ENCODE results near the gene ENPP1.

The ENPP1 gene

GRCh38 chr6:131807644-131808459, at the start of gene ENPP1:
Gene ENPP1, plus strand, starts transcription at chr6:131808020. Its CDS starts 16 bp downstream, at chr6:131808036.
- no peak for DNase-seq (ENCODE audit: low read depth)

- no peak for DNase-seq (ENCODE audit: low read depth)
Observed at GRCh38 chr6:131758920-131759319, 48.9 kb upstream of the ENPP1 start.

DNA sequence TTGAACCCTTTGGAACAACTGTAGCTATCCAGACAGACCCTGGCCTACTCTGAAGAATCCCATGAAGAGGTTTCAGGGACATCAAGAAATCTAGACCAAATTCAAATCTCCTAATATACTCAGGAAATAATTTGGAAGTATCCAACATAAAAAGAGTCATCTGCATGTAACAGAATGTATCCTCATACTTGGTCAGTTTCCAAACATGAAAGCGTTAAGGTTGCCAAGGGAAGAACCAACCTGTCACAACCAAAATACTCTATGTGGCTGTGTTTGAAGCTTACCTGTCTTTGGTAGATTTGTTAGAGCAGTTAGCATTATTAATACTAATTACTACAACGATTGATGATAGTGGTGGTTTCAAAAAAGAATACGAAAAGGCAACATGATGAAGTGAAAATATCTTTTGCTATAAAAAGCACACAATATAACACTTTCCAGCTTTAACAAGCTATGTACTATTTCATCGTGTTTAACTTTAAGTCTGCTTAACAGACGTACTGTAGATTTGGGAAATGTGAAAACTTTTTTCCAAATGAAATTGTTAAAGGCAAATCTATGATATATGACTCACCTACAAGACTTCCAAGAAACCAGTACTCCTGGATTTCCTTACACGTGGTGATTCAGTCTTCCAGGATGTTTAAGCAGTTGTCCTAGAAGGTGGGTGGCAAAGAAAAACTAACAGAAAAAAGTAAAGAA, 46.6 kb upstream of the ENPP1 start:
- DNase-seq (ENCODE audit: low read depth): no peak

DNA sequence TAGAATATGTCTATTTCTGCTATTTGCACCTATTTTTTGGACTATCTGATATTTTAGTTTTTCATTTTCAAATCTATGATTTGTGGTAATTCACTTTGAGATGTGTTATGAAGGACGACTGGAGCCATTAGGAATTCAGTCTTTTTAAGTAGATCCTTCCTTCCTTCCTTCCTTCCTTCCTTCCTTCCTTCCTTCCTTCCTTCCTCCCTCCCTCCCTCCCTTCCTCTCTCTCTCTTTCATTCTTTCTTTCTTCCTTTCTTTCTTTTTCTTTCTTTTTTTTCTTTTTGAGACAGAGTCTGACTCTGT, 46.1 kb upstream of the ENPP1 start:
- DNase-seq (ENCODE audit: low read depth): no peak

DNA sequence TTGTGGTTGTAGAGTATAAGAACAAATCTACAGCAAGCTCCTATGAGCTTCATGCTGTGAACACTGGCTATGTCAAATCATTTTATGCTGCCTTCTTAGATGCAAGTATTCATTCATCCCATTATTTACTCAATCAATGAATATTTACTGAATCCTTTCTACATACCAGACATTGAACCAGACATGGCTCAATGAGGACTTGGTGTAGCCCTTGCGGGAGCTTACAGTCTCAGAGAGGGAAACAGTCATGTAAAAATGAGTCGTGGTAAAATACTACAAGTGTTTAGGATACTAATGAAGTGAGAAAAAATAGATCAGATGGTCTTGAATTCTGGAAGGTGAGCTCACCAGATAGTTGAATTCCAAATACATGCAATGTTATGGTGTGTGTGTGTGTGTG, 44.8 kb upstream of the ENPP1 start:
- no peak for DNase-seq (ENCODE audit: low read depth)

DNA sequence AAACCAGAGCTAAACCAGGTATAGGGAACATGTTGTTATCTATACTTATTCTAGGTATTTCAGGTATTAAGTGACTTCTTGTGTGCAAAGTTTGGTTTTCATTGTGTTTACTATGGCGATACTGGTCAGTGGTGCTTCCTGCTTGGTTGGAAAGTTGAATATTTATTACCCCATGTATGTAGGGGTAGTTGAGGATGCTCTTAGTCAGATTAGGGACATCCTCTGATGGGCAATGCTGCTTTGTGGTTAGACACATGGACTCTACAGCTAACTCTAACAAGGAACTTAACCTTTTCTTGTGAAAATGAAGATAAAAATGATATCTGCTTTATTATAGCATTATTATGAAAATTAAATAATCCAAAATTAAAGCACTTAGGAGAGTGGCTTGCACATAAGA, 44.1 kb upstream of the ENPP1 start:
- DNase-seq (ENCODE audit: low read depth): no peak

GRCh38 chr6:131764350-131764749, 43.5 kb upstream of the ENPP1 start:
- DNase-seq (ENCODE audit: low read depth): no peak

GRCh38 chr6:131765081-131765803, 42.6 kb upstream of the ENPP1 start:
- no peak for DNase-seq (ENCODE audit: low read depth)

DNA sequence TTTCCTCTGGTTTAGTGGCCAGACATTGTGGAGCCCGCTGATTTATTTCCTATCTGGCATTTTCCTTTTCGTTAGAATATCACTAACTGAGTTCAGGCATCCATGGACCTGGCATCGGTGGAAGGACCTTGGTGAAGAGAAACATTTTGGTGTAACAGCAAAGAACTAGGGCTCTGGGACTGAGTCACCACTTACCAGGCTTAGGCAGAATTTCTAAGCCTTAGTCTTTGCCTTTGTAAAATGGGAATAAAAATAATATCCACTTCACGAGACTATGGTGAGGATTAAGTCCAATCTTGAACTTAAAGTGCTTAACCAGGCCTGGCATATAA, 42.0 kb upstream of the ENPP1 start:
- no peak for DNase-seq (ENCODE audit: low read depth)

DNA sequence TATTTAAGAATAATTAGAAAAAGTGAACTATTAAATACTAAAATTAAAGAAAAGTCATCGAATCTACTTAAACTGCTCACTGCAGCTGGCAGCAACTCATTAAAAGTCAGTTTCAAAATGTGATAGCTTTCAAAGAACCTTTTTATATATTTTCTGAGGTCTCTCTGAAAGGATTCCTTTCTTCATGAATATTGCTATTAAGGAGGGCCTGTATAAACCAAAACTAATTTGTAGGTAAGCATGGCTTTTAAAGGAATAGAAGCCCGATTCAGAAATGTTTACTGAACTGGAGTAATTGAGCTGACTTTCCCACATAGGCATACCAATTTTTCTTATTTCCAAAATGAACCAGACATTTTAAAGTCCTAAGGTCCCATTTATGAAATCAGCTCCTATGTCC, 41.2 kb upstream of the ENPP1 start:
- no peak for DNase-seq (ENCODE audit: low read depth)

DNA sequence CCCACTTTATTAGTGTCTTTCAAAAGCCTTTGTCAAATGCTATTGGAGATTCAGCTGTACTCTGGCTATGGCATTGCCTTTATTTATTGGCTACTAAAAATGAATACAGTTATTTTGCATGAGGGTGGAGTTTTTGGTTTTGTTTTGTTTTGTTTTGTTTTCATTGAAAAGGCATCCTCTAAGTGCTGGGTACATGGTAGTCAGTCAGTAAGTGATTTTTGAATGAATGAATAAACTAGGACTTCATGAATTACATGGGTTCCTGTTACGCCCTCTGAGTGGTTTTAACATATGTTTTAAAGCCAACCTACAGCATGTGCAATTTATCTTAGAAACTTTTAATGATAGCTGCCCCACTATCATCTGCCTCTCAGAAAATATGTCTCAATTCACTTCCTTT, 38.9 kb upstream of the ENPP1 start:
- no peak for DNase-seq (ENCODE audit: low read depth)

GRCh38 chr6:131769385-131770141, 38.3 kb upstream of the ENPP1 start:
- DNase-seq (ENCODE audit: low read depth): no peak

- no peak for DNase-seq (ENCODE audit: low read depth)
Observed at GRCh38 chr6:131770776-131771175, 37.0 kb upstream of the ENPP1 start.

DNA sequence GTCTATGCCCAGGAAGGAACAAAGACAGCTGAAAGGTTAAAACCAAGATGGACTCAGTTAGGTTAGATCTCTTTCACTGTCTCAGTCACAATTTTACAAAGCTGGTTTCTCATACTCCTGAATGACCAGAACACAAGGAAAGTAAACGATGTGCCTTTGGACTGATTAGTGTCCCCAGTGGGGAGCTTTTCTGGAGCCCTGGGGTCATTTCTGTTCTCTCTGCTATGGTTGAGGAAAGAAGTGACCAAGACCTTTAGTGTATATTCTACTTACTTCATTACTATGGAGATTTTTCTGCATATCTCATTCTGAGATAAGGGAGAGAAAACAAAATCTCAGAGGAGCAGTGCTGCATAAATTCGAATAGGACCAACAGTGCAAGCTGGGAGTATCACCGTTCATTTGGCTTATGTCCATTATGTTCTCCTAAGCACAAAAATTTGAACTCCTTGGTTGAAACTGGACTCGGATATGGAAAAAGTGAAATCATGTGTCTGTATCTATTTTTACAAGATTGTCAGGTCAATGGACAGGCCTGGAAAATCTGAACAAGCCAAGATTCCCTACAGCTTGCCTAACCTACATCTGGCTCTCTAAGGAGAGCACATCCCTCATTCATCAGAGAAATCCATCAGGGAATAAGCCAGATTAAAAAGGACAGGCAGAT, 34.4 kb upstream of the ENPP1 start:
- DNase-seq (ENCODE audit: low read depth): no peak

GRCh38 chr6:131775886-131776285, 31.9 kb upstream of the ENPP1 start:
- no peak for DNase-seq (ENCODE audit: low read depth)

GRCh38 chr6:131776985-131777384, 30.8 kb upstream of the ENPP1 start:
- no peak for DNase-seq (ENCODE audit: low read depth)

DNA sequence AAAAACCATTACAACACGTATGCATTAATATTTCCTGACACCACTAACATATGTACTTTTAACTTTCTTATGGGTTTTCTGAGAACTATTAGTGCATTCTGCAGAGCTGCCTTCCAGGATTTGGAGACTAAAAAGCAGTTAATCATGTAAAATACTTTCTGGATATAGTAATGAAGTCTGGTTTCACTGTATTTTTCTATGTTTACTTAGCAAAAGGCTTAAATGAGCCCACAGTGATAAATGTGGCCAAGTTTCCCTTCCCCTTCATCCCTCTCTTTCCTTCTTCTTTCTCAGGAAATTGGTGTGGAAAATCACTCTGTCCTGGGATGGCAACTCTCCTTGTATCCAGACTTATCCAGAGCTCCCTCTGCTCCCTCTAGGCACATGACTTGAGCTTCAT, 29.7 kb upstream of the ENPP1 start:
- no peak for DNase-seq (ENCODE audit: low read depth)

DNA sequence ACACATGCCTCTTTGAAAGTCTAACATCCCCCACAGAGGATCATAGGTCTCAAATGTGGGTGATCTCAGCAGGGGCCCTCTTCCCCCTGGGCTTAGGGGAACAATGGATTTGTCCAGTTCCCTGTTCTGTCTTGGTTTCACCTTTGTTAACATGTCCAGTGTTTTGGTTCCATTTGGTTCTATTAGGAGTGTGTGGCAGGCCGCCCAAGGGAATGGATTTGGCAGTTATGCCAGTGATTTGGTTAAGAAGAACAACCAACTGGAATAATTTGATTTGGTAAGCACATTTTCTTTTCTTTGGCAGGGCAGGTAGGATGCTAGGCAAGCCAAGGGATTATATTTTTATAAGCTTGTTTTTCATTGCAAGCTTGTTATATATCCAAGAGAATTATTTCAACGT, 28.5 kb upstream of the ENPP1 start:
- DNase-seq (ENCODE audit: low read depth): no peak

- no peak for DNase-seq (ENCODE audit: low read depth)
Observed at GRCh38 chr6:131780600-131780999, 27.2 kb upstream of the ENPP1 start.

DNA sequence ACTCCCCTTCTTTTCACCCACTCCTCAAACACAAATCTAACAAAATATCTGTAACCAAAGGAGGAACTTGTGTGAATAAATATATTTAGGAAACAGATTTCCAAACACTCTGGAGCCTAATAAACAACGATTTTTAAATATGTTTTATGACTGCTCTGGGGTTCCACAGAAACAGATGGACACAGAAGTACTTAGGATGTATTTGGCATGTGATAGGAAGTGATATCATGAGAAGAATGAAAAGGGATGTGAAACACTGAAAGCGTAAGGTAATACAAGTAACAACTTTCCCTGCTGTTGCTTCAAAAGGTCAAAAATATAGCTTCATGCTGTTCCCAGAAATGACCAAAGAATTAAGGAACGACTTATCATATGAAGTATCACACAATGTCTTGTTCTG, 26.1 kb upstream of the ENPP1 start:
- no peak for DNase-seq (ENCODE audit: low read depth)

GRCh38 chr6:131782764-131783163, 25.1 kb upstream of the ENPP1 start:
- no peak for DNase-seq (ENCODE audit: low read depth)

GRCh38 chr6:131784561-131784960, 23.3 kb upstream of the ENPP1 start:
- no peak for DNase-seq (ENCODE audit: low read depth)

All from GM04504 (cell line).